PFSK-1 (cell line): ENCODE results near the gene ANKFY1.

Source experiments
- FOXP2 ChIP-seq: optimal IDR thresholded peaks from 2 replicates; pipeline ENCODE3; 2011; ENCODE audit warnings: borderline replicate concordance, control low read depth, inconsistent platforms; ENCODE audit not compliant: insufficient read depth; ENCODE audit errors: extremely low read length, extremely low read depth
- POLR2AphosphoS5 ChIP-seq: IDR thresholded peaks from 2 replicates; pipeline ENCODE4 v1.6.1; 2012; ENCODE audit warnings: low read depth, mild to moderate bottlenecking, control low read depth, low read length, moderate library complexity
- REST ChIP-seq, 2 experiments: IDR thresholded peaks; 2 replicates each; pipeline versions ENCODE4 v1.6.1 to v1.8.0; 2011 to 2012; ENCODE audit warnings: low read depth in 2 of 2, low read length in 2 of 2, control low read depth in 1 of 2, inconsistent platforms in 1 of 2, mild to moderate bottlenecking in 1 of 2, moderate library complexity in 1 of 2; ENCODE audit not compliant: insufficient read depth in 1 of 2
- SIN3A ChIP-seq: IDR thresholded peaks from 2 replicates; pipeline ENCODE4 v1.6.1; 2012; ENCODE audit warnings: mild to moderate bottlenecking, low read length, moderate library complexity, borderline replicate concordance; ENCODE audit not compliant: insufficient read depth
- TAF1 ChIP-seq: IDR thresholded peaks from 2 replicates; pipeline ENCODE4 v1.6.1; 2012; ENCODE audit warnings: low read length, control low read depth, borderline replicate concordance; ENCODE audit not compliant: insufficient read depth

GRCh38 chr17:4261452-4261851, 2.3 kb downstream of the ANKFY1 start:
- TF ChIP-seq POLR2AphosphoS5 (no peak), SIN3A (no peak), REST (IDR thresholded peaks at IDR 0.05; ENCODE audit: insufficient read depth in 1 of 2, low read depth in 2 of 2, low read length in 2 of 2) (no peak), TAF1 (no peak), FOXP2 (no peak)
